Measurements from ENCODE around the gene OR6K3. TPM values are rescaled to one million over a fixed set of nuclear protein-coding genes. Genes with fewer than 3 reads are reported as not detected.

The OR6K3 gene
- total RNA-seq, 2 experiments from 2014 or later, result not detected

GRCh38 chr1:158719664-158720063 lies 856 bp downstream of the OR6K3 start:
- POLR2A ChIA-PET, result no interaction called here
- no peaks in the 10 kb centered on the region for H3K9me2 ChIP-seq (ENCODE audit: insufficient read depth, low read length)
- H3K4me2 ChIP-seq (ENCODE audit: low read length), result no peak overlapping the region
- H3K79me2 ChIP-seq (ENCODE audit: insufficient read depth, low read depth, low read length), result no peaks in the 10 kb centered on the region
- no peaks in the 10 kb centered on the region for H4K20me1 ChIP-seq (ENCODE audit: insufficient read depth, low read length)
- H3K9me3 ChIP-seq (ENCODE audit: low read length), result no peaks in the 10 kb centered on the region
- H3K36me3 ChIP-seq (ENCODE audit: insufficient read depth, low read length), result no peaks in the 10 kb centered on the region
- CTCF ChIA-PET (ENCODE audit: unreplicated experiment), result no interaction called here
- intact Hi-C loops (cut with micrococcal nuclease; ENCODE audit: unreplicated experiment), result no loop called here
- no peak overlapping the region for H2AFZ ChIP-seq (ENCODE audit: low read length)
- no peak for DNase-seq (ENCODE audit: low spot score)
- no peak overlapping the region for H3K4me3 ChIP-seq (ENCODE audit: low read depth, low read length, poor library complexity, severe bottlenecking)
- no TSS peak for BruUV-seq (replicated peaks)
- no peaks in the 10 kb centered on the region for H3K4me1 ChIP-seq (ENCODE audit: insufficient read depth, low read length, poor library complexity, severe bottlenecking)
- H3K27ac ChIP-seq (ENCODE audit: low read depth, low read length, poor library complexity, severe bottlenecking), result no peak overlapping the region
- TF ChIP-seq, protein P1, sequence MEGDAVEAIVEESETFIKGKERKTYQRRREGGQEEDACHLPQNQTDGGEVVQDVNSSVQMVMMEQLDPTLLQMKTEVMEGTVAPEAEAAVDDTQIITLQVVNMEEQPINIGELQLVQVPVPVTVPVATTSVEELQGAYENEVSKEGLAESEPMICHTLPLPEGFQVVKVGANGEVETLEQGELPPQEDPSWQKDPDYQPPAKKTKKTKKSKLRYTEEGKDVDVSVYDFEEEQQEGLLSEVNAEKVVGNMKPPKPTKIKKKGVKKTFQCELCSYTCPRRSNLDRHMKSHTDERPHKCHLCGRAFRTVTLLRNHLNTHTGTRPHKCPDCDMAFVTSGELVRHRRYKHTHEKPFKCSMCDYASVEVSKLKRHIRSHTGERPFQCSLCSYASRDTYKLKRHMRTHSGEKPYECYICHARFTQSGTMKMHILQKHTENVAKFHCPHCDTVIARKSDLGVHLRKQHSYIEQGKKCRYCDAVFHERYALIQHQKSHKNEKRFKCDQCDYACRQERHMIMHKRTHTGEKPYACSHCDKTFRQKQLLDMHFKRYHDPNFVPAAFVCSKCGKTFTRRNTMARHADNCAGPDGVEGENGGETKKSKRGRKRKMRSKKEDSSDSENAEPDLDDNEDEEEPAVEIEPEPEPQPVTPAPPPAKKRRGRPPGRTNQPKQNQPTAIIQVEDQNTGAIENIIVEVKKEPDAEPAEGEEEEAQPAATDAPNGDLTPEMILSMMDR (conservative IDR thresholded peaks at IDR 0.05; ENCODE audit: low read length), result no peak
- no peak for TF ChIP-seq EZH2phosphoT487 (IDR thresholded peaks at IDR 0.05; ENCODE audit: borderline replicate concordance, low read depth, low read length)

DNA sequence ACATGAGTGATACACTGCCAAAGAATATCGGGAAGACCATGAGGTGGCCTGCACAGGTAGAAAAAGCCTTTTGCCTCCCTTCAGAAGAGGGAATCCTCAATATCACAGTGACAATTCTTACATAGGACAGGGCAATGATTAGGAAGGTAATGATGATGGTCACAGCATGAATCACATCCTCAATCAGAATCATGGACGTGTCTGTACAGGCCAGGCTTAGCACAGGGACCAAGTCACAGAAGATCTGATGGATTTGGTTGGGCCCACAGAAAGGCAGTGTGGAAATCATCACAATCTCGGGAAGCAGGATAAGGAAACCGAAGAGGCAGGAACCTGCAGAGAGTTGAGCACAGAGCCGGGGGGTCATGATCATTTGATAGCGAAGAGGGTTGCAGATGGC lies 3.2 kb downstream of the OR6K3 start:
- no peaks in the 10 kb centered on the region for H4K20me1 ChIP-seq (ENCODE audit: insufficient read depth, low read length)
- H3K27ac ChIP-seq (ENCODE audit: low read depth, low read length, poor library complexity, severe bottlenecking), result no peak overlapping the region
- ChIA-PET POLR2A (interaction anchor here (1.0 kb wide), 1 partner anchor 13 kb away, joined by 6 read pairs; no protein-coding TSS in a partner anchor), CTCF (ENCODE audit: unreplicated experiment) (no interaction called here)
- H2AFZ ChIP-seq (ENCODE audit: low read length), result no peak overlapping the region
- no peaks in the 10 kb centered on the region for H3K9me3 ChIP-seq (ENCODE audit: low read length)
- H3K4me1 ChIP-seq (ENCODE audit: insufficient read depth, low read length, poor library complexity, severe bottlenecking), result no peaks in the 10 kb centered on the region
- TF ChIP-seq, protein P1 (conservative IDR thresholded peaks at IDR 0.05; ENCODE audit: low read length), result no peak
- TF ChIP-seq EZH2phosphoT487 (IDR thresholded peaks at IDR 0.05; ENCODE audit: borderline replicate concordance, low read depth, low read length), result no peak
- H3K36me3 ChIP-seq (ENCODE audit: insufficient read depth, low read length), result no peaks in the 10 kb centered on the region
- no TSS peak for BruUV-seq (replicated peaks)
- DNase-seq (ENCODE audit: low spot score), result no peak
- H3K4me3 ChIP-seq (ENCODE audit: low read depth, low read length, poor library complexity, severe bottlenecking), result no peak overlapping the region
- no peaks in the 10 kb centered on the region for H3K79me2 ChIP-seq (ENCODE audit: insufficient read depth, low read depth, low read length)
- H3K4me2 ChIP-seq (ENCODE audit: low read length), result no peak overlapping the region
- H3K9me2 ChIP-seq (ENCODE audit: insufficient read depth, low read length), result no peaks in the 10 kb centered on the region
- intact Hi-C loops (cut with micrococcal nuclease; ENCODE audit: unreplicated experiment), result no loop called here

DNA sequence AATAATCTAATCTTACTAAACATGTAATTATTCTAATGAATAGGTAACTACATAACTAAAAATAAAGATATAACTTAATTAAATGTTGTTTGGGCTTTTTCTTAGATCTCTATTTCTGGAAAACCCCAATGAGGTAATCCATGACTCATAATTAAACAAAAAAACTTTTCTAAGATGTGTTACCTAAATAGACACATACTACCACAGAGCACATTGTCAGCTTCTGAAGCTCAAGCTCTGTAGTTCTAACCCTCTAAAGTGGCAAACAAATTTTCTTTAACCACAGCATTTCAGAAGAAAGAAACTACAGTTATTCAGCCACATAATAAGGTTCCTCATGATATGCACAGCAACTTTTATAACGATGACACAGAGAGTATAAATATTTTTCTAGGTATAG lies 4.2 kb downstream of the OR6K3 start:
- no peaks in the 10 kb centered on the region for H3K36me3 ChIP-seq (ENCODE audit: insufficient read depth, low read length)
- no peak overlapping the region for H3K4me3 ChIP-seq (ENCODE audit: low read depth, low read length, poor library complexity, severe bottlenecking)
- ChIA-PET POLR2A (no interaction called here), CTCF (ENCODE audit: unreplicated experiment) (no interaction called here)
- H2AFZ ChIP-seq (ENCODE audit: low read length), result no peak overlapping the region
- intact Hi-C loops (cut with micrococcal nuclease; ENCODE audit: unreplicated experiment), result no loop called here
- DNase-seq (ENCODE audit: low spot score), result no peak
- H3K4me2 ChIP-seq (ENCODE audit: low read length), result no peak overlapping the region
- no peaks in the 10 kb centered on the region for H4K20me1 ChIP-seq (ENCODE audit: insufficient read depth, low read length)
- no peaks in the 10 kb centered on the region for H3K9me3 ChIP-seq (ENCODE audit: low read length)
- BruUV-seq (replicated peaks), result no TSS peak
- TF ChIP-seq EZH2phosphoT487 (IDR thresholded peaks at IDR 0.05; ENCODE audit: borderline replicate concordance, low read depth, low read length), result no peak
- TF ChIP-seq, protein P1 (conservative IDR thresholded peaks at IDR 0.05; ENCODE audit: low read length), result no peak
- no peaks in the 10 kb centered on the region for H3K9me2 ChIP-seq (ENCODE audit: insufficient read depth, low read length)
- no peaks in the 10 kb centered on the region for H3K4me1 ChIP-seq (ENCODE audit: insufficient read depth, low read length, poor library complexity, severe bottlenecking)
- no peak overlapping the region for H3K27ac ChIP-seq (ENCODE audit: low read depth, low read length, poor library complexity, severe bottlenecking)
- H3K79me2 ChIP-seq (ENCODE audit: insufficient read depth, low read depth, low read length), result no peaks in the 10 kb centered on the region
